Nephron progenitor cell (in vitro differentiated cells): ENCODE data around the gene RNF26.

Experiments used
- DNase-seq: peaks from one replicate; pipeline ENCODE4 v3.0.0; 2021
- H3K27ac Mint-ChIP-seq: 2 replicates; pipeline ENCODE4 v1.8.0; 2021; ENCODE audit warnings: mild to moderate bottlenecking, moderate library complexity, mixed read lengths
- H3K27me3 Mint-ChIP-seq: 2 replicates; pipeline ENCODE4 v1.8.0; 2021; ENCODE audit warnings: mild to moderate bottlenecking, low read depth, mixed read lengths; ENCODE audit not compliant: poor library complexity
- H3K36me3 Mint-ChIP-seq: 2 replicates; pipeline ENCODE4 v1.8.0; 2021; ENCODE audit warnings: low read depth, mixed read lengths
- H3K4me1 Mint-ChIP-seq: 2 replicates; pipeline ENCODE4 v1.8.0; 2021; ENCODE audit warnings: mixed read lengths
- H3K4me3 Mint-ChIP-seq: 2 replicates; pipeline ENCODE4 v1.8.0; 2021; ENCODE audit warnings: mild to moderate bottlenecking, moderate library complexity, mixed read lengths
- H3K9me3 Mint-ChIP-seq: 2 replicates; pipeline ENCODE4 v1.8.0; 2021; ENCODE audit warnings: mild to moderate bottlenecking, moderate library complexity, mixed read lengths
- CTCF ChIP-seq: fragments of 200-600 bp; sonication (generic); IDR thresholded peaks from 2 replicates; pipeline ENCODE4 v1.5.0; 2021; ENCODE audit warnings: antibody characterized with exemption

Gene RNF26

GRCh38 chr11:119362741-119363080, 28.4 kb downstream of the RNF26 start:
- peaks cover 56% of the 10 kb centered on the region for H3K27me3 Mint-ChIP-seq
- H3K27ac Mint-ChIP-seq, result no peak overlapping the region
- peaks cover 3% of the 10 kb centered on the region for H3K9me3 Mint-ChIP-seq
- H3K4me3 Mint-ChIP-seq, result peak overlapping the region; percentile 55
- no peak for TF ChIP-seq CTCF
- peaks cover 16% of the 10 kb centered on the region for H3K36me3 Mint-ChIP-seq
- DNase-seq, result no peak
- H3K4me1 Mint-ChIP-seq, result peaks cover 68% of the 10 kb centered on the region

- peaks cover 3% of the 10 kb centered on the region for H3K9me3 Mint-ChIP-seq
- H3K27me3 Mint-ChIP-seq, result peaks cover 50% of the 10 kb centered on the region
- peaks cover 11% of the 10 kb centered on the region for H3K36me3 Mint-ChIP-seq
- H3K27ac Mint-ChIP-seq, result no peak overlapping the region
- no peak for DNase-seq
- TF ChIP-seq CTCF, result no peak
- H3K4me3 Mint-ChIP-seq, result peak overlapping the region; percentile 42
- peaks cover 72% of the 10 kb centered on the region for H3K4me1 Mint-ChIP-seq
Measured at GRCh38 chr11:119363081-119363850, 28.9 kb downstream of the RNF26 start.

GRCh38 chr11:119363851-119364590, 29.7 kb downstream of the RNF26 start:
- Mint-ChIP-seq H3K27ac (no peak overlapping the region), H3K27me3 (peaks cover 44% of the 10 kb centered on the region), H3K4me3 (peak overlapping the region; percentile 76), H3K36me3 (peaks cover 3% of the 10 kb centered on the region), H3K9me3 (peaks cover 3% of the 10 kb centered on the region), H3K4me1 (peaks cover 78% of the 10 kb centered on the region)
- peak; percentile 80 for DNase-seq
- no peak for TF ChIP-seq CTCF

- peak overlapping the region; percentile 76 for H3K4me3 Mint-ChIP-seq
- H3K27me3 Mint-ChIP-seq, result peaks cover 37% of the 10 kb centered on the region
- H3K9me3 Mint-ChIP-seq, result peaks cover 3% of the 10 kb centered on the region
- no peaks in the 10 kb centered on the region for H3K36me3 Mint-ChIP-seq
- H3K4me1 Mint-ChIP-seq, result peaks cover 78% of the 10 kb centered on the region
- no peak overlapping the region for H3K27ac Mint-ChIP-seq
- no peak for DNase-seq
- no peak for TF ChIP-seq CTCF
Measured at GRCh38 chr11:119365071-119365591, 30.8 kb downstream of the RNF26 start.

GRCh38 chr11:119366690-119367620, 32.6 kb downstream of the RNF26 start:
- Mint-ChIP-seq H3K27ac (no peak overlapping the region), H3K4me1 (peaks cover 82% of the 10 kb centered on the region), H3K9me3 (peaks cover 3% of the 10 kb centered on the region)

More at GRCh38 chr11:119366690-119367620, 32.6 kb downstream of the RNF26 start:
- no peak for DNase-seq
- H3K36me3 Mint-ChIP-seq, result no peaks in the 10 kb centered on the region
- H3K27me3 Mint-ChIP-seq, result peaks cover 38% of the 10 kb centered on the region
- no peak overlapping the region for H3K4me3 Mint-ChIP-seq
- TF ChIP-seq CTCF, result no peak
